CD4-positive, alpha-beta T cell treated with Interleukin-15 for 1 hour (primary cell): ENCODE measurements around the gene AFF3.

Source experiments
- DNase-seq: peaks from one replicate; pipeline ENCODE4 v3.0.0-alpha.2; 2020

The AFF3 gene

DNA sequence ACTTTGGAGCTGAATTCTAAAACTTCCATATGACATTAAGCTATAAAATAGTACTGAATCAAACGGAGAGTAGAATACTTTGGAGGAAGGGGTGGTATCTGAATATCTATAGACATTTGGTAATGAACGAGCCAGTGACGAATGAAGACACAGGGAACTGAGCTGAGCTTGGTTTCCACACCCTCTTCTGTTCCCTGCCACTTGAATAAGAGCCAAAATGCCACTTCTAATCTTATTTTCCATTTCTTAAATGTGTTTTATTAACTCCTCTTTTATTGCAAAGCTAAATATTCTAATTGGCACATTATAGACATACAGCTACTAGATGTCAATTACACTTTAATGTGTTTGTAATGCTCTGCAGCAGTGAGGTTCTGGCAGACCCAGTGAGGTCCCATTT, 76.1 kb downstream of the AFF3 start:
- no peak for DNase-seq

DNA sequence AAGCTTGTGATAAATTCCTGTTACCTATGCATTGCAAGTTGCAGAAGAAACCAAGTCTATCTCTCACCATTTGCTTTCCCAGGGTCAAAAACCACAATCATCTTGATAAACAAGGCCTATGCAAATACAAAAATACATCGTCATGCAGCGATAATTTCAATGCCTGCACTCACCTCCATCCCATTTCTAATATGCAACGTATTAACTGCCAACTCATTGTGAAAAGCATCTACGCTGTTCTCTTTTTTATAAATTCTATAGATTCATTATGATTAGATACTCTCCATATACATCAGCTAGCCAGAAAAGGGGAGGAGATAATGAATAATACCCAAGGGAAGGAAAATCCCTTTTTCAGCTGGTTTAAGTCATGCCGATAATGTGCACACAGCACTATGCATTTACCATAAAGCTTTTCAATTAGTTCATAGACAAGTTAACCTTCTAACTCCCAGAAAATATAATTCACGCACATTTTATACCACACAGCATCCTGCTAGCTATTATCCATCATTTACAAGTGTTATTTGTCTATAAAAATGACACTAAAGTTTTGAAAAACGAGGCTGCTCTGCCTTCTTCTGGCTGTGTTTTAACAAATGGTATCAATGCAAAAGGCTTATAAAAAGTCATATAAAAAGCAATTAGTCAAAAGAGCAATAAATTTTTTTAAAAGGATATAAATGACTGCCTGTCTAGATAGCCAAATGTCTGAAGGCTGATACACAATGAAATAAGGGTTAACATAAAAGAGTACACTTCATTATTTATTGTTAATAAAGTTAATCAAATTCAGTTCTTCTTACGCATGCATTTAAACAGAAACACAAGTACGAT, 77.6 kb downstream of the AFF3 start:
- no peak for DNase-seq

DNA sequence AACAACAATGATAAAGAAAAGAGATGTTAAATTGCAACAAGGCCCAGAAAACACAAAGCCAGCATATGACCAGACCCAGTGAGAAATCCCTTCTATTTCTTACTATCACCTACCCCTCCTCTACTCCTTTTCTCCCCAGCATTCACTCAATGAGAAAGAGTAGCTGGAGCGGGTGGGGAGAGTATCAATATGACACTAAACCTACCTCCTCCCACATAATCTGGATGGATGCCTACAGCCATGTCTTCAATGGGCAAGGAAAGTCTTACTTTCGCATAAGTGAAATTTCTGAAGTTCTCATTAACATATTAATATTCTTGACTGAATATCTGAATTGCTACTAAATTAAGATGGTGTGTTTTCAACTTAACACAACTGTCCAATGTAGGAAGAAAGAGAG, 78.2 kb downstream of the AFF3 start:
- no peak for DNase-seq

DNA sequence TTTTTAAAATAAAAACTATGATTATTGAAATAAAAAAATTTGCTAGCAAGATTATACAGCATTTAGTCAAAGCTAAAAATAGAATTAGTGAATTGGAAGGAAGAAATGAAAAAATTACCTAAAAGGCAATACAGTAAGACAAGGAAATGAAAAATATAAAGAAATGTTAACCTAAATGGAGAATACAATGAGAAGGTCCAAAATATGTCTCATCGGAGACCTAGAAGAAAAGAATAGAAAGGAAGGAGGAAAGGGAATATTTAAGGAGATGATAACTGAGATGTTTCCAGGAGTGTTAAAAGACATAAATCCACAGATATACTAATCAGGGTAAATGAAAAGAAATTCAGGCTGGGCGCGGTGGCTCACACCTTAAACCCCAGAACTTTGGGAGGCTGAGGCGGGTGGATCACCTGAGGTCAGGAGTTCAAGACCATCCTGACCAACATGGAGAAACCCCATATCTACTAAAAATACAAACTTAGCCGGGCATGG, 78.9 kb downstream of the AFF3 start:
- no peak for DNase-seq

DNA sequence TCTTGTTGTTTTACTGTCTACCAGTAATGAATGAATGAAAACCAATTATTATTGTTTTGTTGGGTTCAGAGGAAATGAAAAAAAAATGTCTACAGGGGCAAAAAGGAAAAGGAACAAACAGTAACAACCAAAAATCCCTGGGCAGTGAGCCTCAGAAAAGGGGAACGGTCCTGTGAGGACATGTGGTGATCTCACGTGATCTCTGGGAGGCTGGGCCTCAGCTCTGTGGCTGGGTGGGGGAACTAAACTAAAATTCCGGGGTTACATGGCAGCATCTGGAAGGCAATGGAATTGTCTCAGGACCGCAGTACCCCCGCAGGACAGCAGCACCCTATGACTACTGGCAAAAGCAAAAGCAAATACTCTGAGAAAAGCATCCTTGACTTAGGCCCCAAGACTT, 80.1 kb downstream of the AFF3 start:
- no peak for DNase-seq

DNA sequence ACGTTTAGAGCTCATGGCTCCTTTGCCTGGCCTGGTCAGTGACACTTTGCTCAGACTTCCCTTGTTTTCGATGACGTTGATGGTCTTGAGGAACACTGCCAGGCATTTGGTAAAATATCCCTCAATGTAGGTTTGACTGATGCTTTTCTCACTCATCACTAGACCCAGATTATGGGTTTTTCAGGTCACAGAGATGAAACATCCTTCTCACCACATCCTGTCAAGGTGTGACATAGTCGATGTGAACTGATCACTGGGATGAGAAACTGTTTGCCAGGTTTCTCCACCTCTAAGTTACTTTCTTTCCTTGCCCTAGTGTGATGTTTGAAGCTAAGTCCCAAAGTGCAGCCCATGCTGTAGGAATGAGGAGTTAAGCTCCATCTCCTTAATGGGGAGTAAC, 81.5 kb downstream of the AFF3 start:
- no peak for DNase-seq

DNA sequence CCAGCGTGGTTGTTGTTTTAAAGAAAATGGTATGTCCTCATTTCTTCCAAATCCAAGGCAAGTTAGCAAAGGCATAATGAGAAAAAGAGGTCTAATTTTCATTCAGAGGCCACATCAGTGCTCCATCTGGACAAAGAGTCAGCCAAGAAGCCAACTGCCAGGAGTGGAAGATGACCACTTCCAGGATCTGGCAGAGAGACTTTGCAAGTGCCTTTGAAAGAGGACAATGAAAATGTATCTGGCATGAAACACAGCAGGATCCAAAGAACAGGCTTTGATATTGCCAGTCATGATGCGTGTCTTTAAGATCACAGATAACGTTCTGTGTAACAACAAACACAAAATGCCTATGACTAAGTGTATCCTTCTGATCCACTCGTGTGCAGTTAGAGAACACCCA, 82.8 kb downstream of the AFF3 start:
- no peak for DNase-seq

DNA sequence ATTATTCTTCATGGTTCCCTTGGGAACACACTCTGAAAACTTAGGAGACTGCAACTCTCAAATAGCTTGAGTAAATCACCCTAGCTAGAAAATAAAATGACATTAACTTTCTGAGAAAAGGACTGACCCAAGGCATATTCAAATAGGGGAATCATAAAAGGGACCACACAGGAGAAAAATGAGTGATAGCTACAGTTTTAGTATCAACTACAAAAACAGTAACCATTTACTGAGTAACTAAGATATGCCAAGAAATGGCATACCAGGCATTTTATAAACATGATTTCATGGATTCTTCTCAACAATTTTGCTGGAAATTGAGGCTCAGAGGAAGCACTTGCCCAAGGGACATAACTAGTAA, 84.5 kb downstream of the AFF3 start:
- DNase-seq = no peak

DNA sequence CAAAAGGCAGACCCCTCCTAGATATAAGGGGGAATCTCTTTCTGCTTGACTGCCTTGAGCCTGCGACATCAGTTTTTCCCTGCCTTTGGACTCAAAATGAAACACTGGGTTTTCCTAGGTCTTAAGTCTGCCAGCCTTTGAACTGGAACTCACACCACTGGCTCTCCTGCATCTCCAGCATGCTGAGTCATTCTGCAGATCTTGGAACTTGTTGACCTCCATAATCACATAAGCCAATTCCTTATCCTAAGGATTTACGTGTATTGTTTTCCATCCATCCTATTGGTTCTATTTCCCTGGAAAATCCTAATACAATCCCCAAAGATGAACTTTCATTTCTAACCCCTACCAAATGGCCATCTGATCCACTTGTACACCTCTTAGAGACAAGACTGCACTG, 88.0 kb downstream of the AFF3 start:
- no peak for DNase-seq

DNA sequence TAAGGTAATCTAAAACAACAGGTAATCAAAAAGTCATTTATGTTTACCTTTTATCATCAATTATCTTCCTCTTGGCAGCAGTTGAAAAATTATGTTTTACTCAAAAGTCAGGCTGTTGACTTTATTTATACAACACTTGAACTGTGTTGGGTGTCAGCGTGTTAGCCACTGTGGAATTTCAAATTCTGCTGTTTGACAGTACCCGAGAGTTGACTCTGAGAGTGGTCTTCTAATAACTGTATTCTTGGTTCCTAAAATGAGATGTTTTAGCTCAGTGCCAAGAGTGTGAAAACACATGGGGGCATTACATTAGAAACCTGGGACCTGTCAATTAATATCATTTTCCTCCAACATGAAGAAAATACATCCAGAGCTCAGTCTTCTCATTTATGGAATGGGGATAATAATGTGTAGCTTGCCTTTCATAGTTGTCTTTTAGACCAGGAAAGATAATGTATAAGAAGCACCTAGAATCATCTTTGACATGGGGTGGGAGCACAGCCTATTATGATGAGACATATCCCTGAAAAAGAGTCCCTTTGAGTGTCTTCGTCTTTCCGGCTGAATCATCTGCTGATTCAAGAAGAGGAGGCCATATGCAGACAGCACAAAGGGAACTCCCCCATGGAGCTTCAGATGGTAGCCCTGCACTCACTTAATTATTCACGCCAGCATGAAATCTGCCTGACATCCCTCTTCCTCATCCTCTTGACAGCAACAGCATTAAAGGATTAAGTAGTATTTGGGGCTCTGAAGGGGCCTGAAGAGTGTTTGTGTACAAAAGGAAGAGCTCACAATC, 89.1 kb downstream of the AFF3 start:
- DNase-seq = no peak

DNA sequence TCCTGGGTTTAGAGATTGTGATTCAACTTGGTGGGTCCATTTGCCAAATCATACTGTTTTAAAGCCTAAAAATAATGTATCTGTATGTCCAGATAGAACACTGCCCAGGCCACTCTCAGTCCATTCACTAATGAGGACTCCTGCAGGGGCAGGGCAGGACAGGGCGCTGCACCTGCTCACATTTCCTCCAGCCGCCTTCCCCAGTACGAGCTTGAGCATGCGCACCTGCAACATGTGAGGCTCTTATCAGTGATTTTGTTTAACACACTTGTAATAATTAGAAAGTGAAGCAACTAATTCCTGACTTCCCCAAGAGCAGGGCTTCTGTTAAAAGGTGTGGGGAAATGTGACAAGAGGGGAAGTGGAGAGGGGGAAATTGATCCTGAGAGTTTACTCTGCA, 89.7 kb downstream of the AFF3 start:
- DNase-seq = no peak

DNA sequence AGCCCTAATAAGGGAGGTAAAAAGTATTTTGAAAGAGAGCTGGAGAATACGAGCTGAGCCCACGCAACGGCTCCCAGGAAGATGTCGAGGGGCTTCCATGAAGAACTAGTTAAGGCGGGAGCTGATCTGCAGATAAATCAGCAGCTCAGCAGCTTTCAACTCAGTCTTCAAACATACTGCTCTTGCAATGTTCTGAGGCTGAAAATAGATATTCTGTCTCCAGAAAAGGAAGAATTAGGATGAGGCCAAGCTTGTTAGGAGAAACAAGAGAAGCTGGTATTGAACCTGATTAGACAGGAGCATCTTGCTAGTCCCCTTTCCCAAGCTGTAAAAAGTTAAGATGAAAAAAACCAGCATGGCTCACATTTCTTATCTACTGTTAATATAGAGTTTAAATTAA, 91.1 kb downstream of the AFF3 start:
- DNase-seq = no peak

DNA sequence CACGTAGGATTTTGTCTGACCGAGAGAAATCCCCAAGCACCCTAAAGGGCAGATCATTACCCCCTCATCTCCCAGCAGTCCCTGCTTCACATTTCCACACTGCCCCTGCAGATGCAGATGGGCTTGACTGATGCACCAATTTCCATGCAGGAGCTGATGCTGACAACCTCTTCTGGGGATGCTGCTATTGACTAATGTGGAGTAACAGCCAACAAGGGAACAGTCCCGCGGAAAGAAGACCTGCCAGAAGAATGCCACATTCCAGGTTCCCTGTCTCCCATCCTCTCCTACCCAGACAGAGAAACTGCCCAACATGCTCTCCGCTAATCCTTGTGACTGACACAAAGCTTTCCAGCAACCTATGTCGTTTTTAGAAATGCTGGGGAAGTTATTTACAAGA, 91.7 kb downstream of the AFF3 start:
- DNase-seq = no peak

DNA sequence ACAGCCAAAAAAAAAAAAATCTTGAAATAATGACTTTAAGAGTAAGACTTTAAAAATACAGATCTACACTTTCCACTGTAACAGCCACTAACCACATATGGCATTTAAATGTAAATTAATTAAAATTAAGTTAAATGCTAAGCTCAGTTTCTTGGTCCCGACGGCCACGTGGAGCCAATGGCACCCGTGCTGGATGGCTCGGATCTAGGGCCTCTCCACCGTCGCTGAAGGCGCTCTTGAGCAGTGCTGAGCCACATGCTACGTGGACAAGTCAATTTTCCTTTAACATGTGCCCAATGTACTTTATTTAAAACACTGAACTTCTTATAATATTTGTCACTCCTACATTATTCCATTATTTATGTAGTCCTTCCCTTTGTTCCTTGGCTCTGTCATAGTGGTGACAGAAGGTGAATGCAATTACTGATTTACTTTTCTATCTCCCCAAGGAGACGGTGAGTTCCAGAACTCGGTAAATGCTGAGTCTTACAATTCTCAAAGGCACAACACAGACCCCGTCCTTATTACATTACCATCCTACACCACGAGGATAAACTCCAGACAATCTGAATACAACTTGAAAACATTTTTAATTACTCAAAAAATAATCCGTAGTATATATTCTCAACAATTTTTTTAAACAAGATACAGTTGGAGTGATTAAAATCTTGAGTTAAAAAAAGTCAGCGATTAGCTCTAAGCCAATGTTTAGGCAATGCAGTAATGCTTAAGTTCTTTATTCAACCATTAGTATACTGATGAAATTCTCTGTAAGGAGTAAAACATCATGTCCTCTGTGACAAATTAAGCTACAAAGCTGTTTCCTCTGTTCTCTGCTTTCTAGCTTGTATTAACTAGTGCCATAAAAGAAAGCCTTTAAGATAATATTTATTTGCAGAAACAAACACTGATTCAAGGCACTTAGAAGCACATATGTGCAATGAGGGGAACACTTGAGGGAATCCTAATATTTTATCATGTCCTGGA, 95.1 kb downstream of the AFF3 start:
- DNase-seq = no peak

DNA sequence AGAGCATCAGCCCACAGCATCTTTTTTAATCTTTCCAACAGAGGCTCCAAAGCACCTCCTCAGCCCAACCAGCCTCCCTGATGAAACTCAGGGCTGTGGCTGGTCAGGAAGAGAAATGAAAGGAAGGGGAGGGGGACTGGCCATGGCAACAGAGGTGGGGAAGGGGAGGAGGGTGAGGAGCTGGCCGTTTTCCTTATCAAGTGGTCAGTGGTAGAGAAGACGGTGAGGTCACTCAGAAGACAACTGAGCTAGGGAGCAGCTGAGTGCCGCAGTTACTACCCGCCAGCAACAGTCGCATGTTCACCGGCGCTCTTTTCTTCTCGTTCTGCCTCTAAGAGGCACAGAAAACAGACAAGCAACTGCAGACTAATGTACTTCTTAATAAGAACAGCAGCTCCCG, 97.4 kb downstream of the AFF3 start:
- no peak for DNase-seq

DNA sequence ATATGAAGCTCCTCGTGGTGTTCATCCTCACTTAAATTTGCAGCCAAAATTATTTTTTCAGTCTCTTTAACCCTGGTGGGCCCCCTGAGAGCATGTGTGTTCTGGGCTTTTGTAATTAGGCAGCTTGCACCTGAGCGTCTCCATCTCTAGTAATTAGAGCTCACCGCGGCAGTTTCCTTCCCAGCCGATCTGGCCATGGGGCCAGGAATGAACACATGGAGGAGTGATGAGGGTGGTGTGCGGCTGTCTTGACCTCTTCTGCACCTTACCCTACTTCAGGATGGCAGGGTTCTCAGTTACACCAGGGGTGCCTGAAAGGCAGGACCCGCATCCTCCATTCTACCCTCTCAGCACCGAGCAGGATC, 98.5 kb downstream of the AFF3 start:
- DNase-seq = no peak

DNA sequence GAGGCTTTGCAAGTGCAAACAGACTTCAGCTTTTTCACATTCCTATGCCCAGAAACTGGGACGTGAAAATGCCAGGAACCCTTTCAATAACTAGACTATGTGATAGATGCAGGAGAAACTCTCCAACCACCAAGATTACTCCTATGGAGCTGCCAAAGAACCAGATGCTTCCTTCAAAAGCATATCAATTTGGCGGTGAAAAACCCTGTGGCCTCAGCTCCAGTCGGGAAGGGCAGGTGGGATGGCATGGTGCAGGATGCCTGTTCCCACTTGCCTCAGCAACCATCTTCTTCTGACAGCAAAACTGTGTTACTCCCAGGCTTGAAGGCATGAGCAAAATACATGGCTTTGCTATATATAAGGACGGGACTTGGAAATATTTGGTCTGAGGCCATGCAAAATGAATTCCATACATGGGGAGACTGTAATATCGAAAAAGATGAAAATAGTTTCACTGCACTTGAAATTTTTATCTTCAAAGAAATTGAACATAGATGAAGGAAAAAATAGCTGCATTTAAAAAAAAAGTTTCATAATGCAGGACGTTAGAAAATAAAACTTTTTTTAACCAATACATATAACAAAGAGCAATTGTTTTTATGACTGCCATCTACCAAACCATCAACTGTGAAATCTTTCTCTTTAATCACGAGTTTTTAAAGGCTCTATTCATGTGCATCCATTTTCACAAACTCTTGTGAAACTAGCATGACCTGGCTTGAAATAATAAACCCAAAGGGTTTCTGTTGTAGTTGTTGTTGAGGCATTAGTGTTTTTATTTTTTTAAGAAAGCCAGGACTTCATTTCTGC, 99.1 kb downstream of the AFF3 start:
- no peak for DNase-seq

DNA sequence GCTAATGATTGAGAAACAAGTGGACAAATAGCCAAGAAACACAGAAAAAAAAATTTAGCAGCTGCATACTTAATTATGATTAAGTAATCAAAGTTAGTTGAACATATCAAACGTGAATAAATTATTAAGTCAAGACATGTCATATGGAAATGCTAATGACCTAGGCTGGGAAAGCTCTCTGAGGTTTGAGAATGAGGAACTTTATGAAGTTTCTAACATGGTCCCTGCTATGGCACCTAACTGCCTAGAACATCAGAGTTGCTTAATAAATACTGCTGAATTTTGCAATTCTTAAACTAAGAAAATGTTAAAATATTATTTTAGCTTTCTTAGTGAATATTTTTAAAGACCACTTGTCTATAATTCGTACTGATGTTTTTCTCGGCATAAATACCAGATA, 99.8 kb downstream of the AFF3 start:
- no peak for DNase-seq

DNA sequence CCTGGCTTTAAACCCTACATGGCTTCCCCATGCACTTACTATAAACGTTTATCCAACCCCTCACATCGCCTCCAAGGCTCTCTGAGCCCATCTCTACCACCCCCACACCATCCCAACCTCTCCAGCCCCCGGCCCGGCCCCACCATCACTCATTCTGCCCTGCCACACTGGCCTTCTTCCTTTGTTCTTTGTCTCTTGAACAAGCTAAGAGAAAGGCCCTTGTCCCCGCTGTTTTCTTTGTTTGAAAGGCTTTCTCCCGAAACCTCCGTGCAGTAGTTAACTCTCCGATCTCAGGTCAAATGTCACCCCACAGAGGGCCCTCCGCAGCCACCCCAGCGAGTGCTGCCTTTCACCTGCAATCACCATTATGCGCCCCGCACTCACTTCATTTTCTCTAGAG, 100.4 kb downstream of the AFF3 start:
- DNase-seq = no peak

DNA sequence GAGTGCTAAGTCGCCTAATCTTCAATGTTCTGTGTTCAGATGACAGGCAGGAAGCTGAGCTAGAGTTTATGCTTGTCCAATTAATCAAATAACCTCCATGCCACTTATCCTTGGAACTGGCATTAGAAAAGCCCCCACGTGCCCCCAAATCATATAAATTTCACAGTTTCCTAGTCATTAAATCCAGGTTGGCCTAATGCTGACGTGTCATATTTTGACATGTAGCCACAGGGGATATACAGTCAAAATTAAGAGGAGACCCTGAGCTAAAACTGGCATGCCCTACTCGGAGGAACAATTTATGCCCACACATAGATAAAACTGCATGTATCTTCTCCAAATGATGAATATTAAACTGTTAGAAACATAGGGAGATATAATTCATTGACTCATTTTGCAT, 101.0 kb downstream of the AFF3 start:
- DNase-seq = no peak

DNA sequence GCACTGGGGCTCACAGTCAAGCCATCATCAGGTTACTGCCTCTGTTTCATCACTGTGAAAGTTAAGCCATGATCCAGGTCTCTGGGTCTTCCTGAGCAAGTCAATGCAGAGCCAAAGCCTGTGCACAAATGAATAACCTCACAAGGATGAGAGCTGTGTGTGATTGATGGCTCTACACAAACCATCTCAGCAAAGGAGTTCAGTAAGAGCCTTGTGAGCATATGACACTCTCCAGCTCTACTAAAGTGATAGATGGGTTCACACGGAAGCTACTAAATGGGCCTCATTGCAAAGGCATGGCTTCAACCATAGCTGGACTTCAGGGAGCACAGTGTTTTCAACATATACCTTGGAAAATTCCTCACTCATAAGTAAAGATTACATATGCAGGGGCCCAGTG, 101.5 kb downstream of the AFF3 start:
- DNase-seq = no peak

DNA sequence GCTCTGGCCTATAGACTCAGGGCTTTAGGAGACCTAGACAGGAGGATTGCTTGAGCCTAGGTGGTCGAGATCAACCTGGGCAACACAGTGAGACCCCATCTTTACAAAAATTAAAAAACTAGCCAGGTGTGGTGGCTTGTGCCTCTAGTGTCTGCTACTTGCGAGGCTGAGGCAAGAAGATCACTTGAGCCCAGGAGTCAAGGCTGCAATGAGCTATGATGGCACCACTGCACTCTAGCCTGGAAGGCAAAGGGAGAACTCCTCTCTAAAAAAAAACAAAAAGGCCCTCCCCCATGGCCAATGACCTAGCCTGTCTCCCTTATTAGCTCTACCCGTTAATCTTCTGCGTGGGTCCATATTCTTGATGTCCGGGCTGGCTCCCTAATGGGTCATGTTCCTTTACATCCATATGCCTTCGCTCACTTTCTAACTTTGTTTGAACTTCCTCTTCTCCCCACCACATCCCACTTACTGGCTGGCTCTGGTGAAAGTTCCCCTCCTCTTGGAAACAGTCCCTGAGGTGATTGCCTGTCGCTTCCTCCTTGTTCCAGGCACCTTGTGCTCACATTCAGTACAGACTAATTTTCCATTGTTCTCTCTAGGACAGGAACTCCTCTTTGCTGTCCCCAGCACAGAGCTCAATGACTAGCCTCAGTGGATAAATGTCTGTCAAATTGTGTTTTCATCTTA, 103.0 kb downstream of the AFF3 start:
- no peak for DNase-seq
